Measurements from ENCODE around the gene COLEC11. TPM values are rescaled to one million over a fixed set of nuclear protein-coding genes. Genes with fewer than 3 reads are reported as not detected.

Gene COLEC11
- total RNA-seq, 1 experiment from 2014 or later = 0.39 TPM

- H2BK20ac ChIP-seq (ENCODE audit: low read depth, low read length, poor library complexity, severe bottlenecking) = no peak overlapping the region
- H2BK12ac ChIP-seq (ENCODE audit: insufficient read length, low read depth, low read length) = no peak overlapping the region
- no peak overlapping the region for H3K56ac ChIP-seq (ENCODE audit: insufficient read length, low read depth, low read length)
- no peaks in the 10 kb centered on the region for H3K9me3 ChIP-seq (ENCODE audit: control insufficient read depth, low read depth, low read length)
- peak; percentile 20 for DNase-seq
- no peak overlapping the region for H2BK5ac ChIP-seq (ENCODE audit: insufficient read length, low read length)
- H2AK5ac ChIP-seq (ENCODE audit: insufficient read length, low read length) = no peak overlapping the region
- H3K27ac ChIP-seq (ENCODE audit: insufficient read length, low read depth, low read length) = no peak overlapping the region
- H4K91ac ChIP-seq (ENCODE audit: insufficient read length, low read depth, low read length) = no peak overlapping the region
- no peaks in the 10 kb centered on the region for H3K79me1 ChIP-seq (ENCODE audit: insufficient read depth, low read depth, low read length, poor library complexity, severe bottlenecking)
- H3K4ac ChIP-seq (ENCODE audit: low read depth, low read length) = no peak overlapping the region
- peaks cover 22% of the 10 kb centered on the region for H3K27me3 Mint-ChIP-seq (ENCODE audit: low read depth)
- H2BK120ac ChIP-seq (ENCODE audit: low read depth, low read length, poor library complexity, severe bottlenecking) = no peak overlapping the region
- H4K8ac ChIP-seq (replicated peaks; ENCODE audit: insufficient read length, low read depth, low read length) = no peak overlapping the region
- no peaks in the 10 kb centered on the region for H3K23me2 ChIP-seq (ENCODE audit: insufficient read length, low read depth, low read length, poor library complexity, severe bottlenecking)
- no peak overlapping the region for H3K4me2 ChIP-seq (ENCODE audit: insufficient read depth, insufficient read length, low read length)
- no peaks in the 10 kb centered on the region for H3K4me1 ChIP-seq (ENCODE audit: insufficient read depth, low read length)
- H2AFZ ChIP-seq (ENCODE audit: low read length) = no peak overlapping the region
- H3K9ac ChIP-seq (ENCODE audit: extremely low read depth, insufficient read length, low read length) = no peak overlapping the region
- H3K18ac ChIP-seq (ENCODE audit: insufficient read length, low read depth, low read length) = no peak overlapping the region
- H3K4me1 Mint-ChIP-seq = peaks cover 7 to 12% of the 10 kb centered on the region in 2 experiments
- no CpG with 5 or more reads among the region's 30 CpGs for WGBS (ENCODE audit: extremely low coverage, insufficient read length, low lambda C conversion rate)
- no peak overlapping the region for H3K23ac ChIP-seq (ENCODE audit: insufficient read length, low read depth, low read length)
- no peak overlapping the region for H4K5ac ChIP-seq (ENCODE audit: insufficient read length, low read depth, low read length)
- no peak overlapping the region for H2BK15ac ChIP-seq (ENCODE audit: low read depth, low read length)
- no peaks in the 10 kb centered on the region for H3K79me2 ChIP-seq (ENCODE audit: insufficient read depth, low read length)
- H3K4me3 Mint-ChIP-seq = no peak overlapping the region
- no peaks in the 10 kb centered on the region for H3K27me3 ChIP-seq (ENCODE audit: insufficient read depth, low read length)
- H3K9me3 Mint-ChIP-seq = no peaks in the 10 kb centered on the region
- no peak overlapping the region for H3T11ph ChIP-seq (ENCODE audit: low read length)
- no peaks in the 10 kb centered on the region for H3K36me3 Mint-ChIP-seq (ENCODE audit: insufficient read depth in 1 of 3, low read depth in 3 of 3)
- no peaks in the 10 kb centered on the region for H4K20me1 ChIP-seq (ENCODE audit: control insufficient read depth, insufficient read depth, insufficient read length)
- no peak overlapping the region; a peak in 1 of 7 replicates for H3K27ac Mint-ChIP-seq
- no peak overlapping the region; the same call in 1 of the 2 replicates for H3K14ac ChIP-seq (ENCODE audit: insufficient read depth, low read length)
- no peak for TF ChIP-seq CTCF (conservative IDR thresholded peaks at IDR 0.05)
These were observed 43.0 kb downstream of the COLEC11 start for GRCh38 chr2:3637692-3638455.

Data from H9 (cell line).